ENCODE results near the gene SLC23A1.

The SLC23A1 gene

DNA sequence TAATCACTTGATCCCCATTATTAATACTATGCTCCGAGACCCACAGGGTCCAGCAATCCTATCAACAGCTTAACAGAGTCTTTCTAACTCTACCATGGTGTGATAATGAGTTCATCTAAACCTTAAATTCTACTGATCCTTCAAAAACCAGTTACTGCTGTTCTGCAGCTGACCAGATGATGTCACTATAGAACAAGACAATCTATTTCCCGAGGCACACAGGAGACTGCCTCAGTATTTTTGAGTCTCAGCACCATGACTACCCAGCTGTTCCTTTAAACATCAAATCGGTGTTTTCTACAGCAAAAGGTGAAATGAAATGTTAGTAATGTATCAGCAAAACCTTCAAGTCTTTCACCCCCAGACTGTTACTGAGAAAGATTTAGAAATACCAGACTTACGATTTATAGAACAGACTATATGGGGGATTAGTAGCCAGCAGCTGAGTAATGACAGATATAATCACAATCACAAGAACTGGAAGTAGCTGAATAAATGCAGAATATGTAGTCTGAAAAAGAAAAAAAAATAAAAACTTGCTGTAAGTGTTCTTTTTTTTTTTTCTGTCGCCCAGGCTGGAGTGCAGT, 39.3 kb upstream of the SLC23A1 start:
- Histone ChIP-seq H3K27me3 (ENCODE audit: insufficient read depth, low read depth, severe bottlenecking) (no peaks in the 10 kb centered on the region), H3K27ac (no peak overlapping the region; the same call in 1 of the 2 replicates), H3K36me3 (peaks cover 28% of the 10 kb centered on the region), H3K4me3 (ENCODE audit: low read depth, low read length) (no peak overlapping the region), H3K9me3 (ENCODE audit: severe bottlenecking) (no peaks in the 10 kb centered on the region)
- peak; percentile 51 for DNase-seq
- TF ChIP-seq, protein P1, sequence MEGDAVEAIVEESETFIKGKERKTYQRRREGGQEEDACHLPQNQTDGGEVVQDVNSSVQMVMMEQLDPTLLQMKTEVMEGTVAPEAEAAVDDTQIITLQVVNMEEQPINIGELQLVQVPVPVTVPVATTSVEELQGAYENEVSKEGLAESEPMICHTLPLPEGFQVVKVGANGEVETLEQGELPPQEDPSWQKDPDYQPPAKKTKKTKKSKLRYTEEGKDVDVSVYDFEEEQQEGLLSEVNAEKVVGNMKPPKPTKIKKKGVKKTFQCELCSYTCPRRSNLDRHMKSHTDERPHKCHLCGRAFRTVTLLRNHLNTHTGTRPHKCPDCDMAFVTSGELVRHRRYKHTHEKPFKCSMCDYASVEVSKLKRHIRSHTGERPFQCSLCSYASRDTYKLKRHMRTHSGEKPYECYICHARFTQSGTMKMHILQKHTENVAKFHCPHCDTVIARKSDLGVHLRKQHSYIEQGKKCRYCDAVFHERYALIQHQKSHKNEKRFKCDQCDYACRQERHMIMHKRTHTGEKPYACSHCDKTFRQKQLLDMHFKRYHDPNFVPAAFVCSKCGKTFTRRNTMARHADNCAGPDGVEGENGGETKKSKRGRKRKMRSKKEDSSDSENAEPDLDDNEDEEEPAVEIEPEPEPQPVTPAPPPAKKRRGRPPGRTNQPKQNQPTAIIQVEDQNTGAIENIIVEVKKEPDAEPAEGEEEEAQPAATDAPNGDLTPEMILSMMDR (IDR thresholded peaks at IDR 0.05; ENCODE audit: low read depth, low read length), result peak; percentile 70

GRCh38 chr5:139419226-139420192, 36.4 kb upstream of the SLC23A1 start:
- peaks cover 29% of the 10 kb centered on the region for H3K36me3 ChIP-seq
- H3K9me3 ChIP-seq (ENCODE audit: severe bottlenecking), result no peaks in the 10 kb centered on the region
- H3K4me3 ChIP-seq (ENCODE audit: low read depth, low read length), result no peak overlapping the region

GRCh38 chr5:139418793-139419192, 35.7 kb upstream of the SLC23A1 start:
- H3K27ac ChIP-seq, result no peak overlapping the region
- H3K9me3 ChIP-seq (ENCODE audit: severe bottlenecking), result no peaks in the 10 kb centered on the region
- DNase-seq, result peak; percentile 46
- peaks cover 24% of the 10 kb centered on the region for H3K36me3 ChIP-seq
- H3K27me3 ChIP-seq (ENCODE audit: insufficient read depth, low read depth, severe bottlenecking), result no peaks in the 10 kb centered on the region
- no peak overlapping the region for H3K4me3 ChIP-seq (ENCODE audit: low read depth, low read length)
- TF ChIP-seq, protein P1 (IDR thresholded peaks at IDR 0.05; ENCODE audit: low read depth, low read length), result no peak

More at GRCh38 chr5:139419226-139420192, 36.4 kb upstream of the SLC23A1 start:
- H3K27me3 ChIP-seq (ENCODE audit: insufficient read depth, low read depth, severe bottlenecking), result no peaks in the 10 kb centered on the region
- H3K27ac ChIP-seq, result no peak overlapping the region
- DNase-seq, result no peak
- TF ChIP-seq, protein P1 (IDR thresholded peaks at IDR 0.05; ENCODE audit: low read depth, low read length), result peak; percentile 21; the same call in 1 of the 2 replicates

- H3K27me3 ChIP-seq (ENCODE audit: insufficient read depth, low read depth, severe bottlenecking), result no peaks in the 10 kb centered on the region
- TF ChIP-seq, protein P1 (IDR thresholded peaks at IDR 0.05; ENCODE audit: low read depth, low read length), result no peak
- no peak overlapping the region for H3K4me3 ChIP-seq (ENCODE audit: low read depth, low read length)
- peaks cover 19% of the 10 kb centered on the region for H3K36me3 ChIP-seq
- no peak for DNase-seq
- no peaks in the 10 kb centered on the region for H3K9me3 ChIP-seq (ENCODE audit: severe bottlenecking)
- no peak overlapping the region for H3K27ac ChIP-seq
Measured at GRCh38 chr5:139417214-139417613, 34.1 kb upstream of the SLC23A1 start.

DNA sequence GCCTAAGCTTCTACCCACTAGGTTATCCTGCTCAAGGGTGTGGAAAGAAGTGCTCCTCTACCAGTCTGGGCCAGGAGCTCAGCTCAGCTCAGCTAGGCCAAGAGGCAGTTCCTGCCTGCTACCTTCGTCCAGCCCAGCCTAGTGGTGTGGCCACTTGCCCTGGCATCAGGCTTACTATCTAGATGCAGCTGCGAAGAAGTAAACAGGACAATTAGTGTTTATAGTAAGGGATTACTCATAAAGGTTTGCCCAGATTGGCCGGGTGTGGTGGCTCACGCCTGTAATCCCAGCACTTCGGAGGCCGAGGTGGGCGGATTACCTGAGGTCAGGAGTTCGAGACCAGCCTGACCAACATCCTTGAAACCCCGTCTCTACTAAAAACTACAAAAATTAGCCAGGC, 33.6 kb upstream of the SLC23A1 start:
- H3K27me3 ChIP-seq (ENCODE audit: insufficient read depth, low read depth, severe bottlenecking), result no peaks in the 10 kb centered on the region
- no peaks in the 10 kb centered on the region for H3K9me3 ChIP-seq (ENCODE audit: severe bottlenecking)
- no peak for DNase-seq
- peaks cover 19% of the 10 kb centered on the region for H3K36me3 ChIP-seq
- TF ChIP-seq, protein P1 (IDR thresholded peaks at IDR 0.05; ENCODE audit: low read depth, low read length), result no peak
- H3K27ac ChIP-seq, result no peak overlapping the region
- no peak overlapping the region for H3K4me3 ChIP-seq (ENCODE audit: low read depth, low read length)
